HG02840 (cell line): ENCODE results near the gene STAT4.

Source experiments
- ATAC-seq: cut with Tn5 transposase; IDR thresholded peaks from one replicate; pipeline ENCODE4 v1.9.1; 2021; ENCODE audit warnings: mild to moderate bottlenecking, moderate library complexity, moderate number of reproducible peaks; ENCODE audit not compliant: unreplicated experiment, low FRiP score

Gene STAT4

GRCh38 chr2:191100216-191100615, 50.6 kb downstream of the STAT4 start:
- no peak for ATAC-seq

- no peak for ATAC-seq
Observed at GRCh38 chr2:191087311-191087710, 63.5 kb downstream of the STAT4 start.

GRCh38 chr2:191086706-191087105, 64.1 kb downstream of the STAT4 start:
- ATAC-seq, result no peak

- ATAC-seq, result no peak
Observed at GRCh38 chr2:191083540-191083939, 67.3 kb downstream of the STAT4 start.

- ATAC-seq, result no peak
Observed at GRCh38 chr2:191082321-191082720, 68.5 kb downstream of the STAT4 start.

- ATAC-seq, result no peak
Observed at GRCh38 chr2:191081411-191082155, 69.2 kb downstream of the STAT4 start.

GRCh38 chr2:191078165-191078867, 72.5 kb downstream of the STAT4 start:
- no peak for ATAC-seq

GRCh38 chr2:191070276-191070675, 80.5 kb downstream of the STAT4 start:
- no peak for ATAC-seq

GRCh38 chr2:191069606-191070005, 81.2 kb downstream of the STAT4 start:
- ATAC-seq, result no peak

GRCh38 chr2:191066919-191067233, 83.9 kb downstream of the STAT4 start:
- no peak for ATAC-seq

GRCh38 chr2:191066197-191066918, 84.4 kb downstream of the STAT4 start:
- ATAC-seq, result no peak

GRCh38 chr2:191065785-191066184, 85.0 kb downstream of the STAT4 start:
- no peak for ATAC-seq

GRCh38 chr2:191064590-191064989, 86.2 kb downstream of the STAT4 start:
- ATAC-seq, result no peak

GRCh38 chr2:191063584-191063983, 87.2 kb downstream of the STAT4 start:
- ATAC-seq, result no peak

GRCh38 chr2:191061381-191061980, 89.3 kb downstream of the STAT4 start:
- no peak for ATAC-seq

- ATAC-seq, result no peak
Observed at GRCh38 chr2:191059308-191059707, 91.5 kb downstream of the STAT4 start.

GRCh38 chr2:191056228-191056627, 94.6 kb downstream of the STAT4 start:
- ATAC-seq, result no peak

- no peak for ATAC-seq
Observed at GRCh38 chr2:191053256-191053655, 97.5 kb downstream of the STAT4 start.

GRCh38 chr2:191051825-191052778, 98.7 kb downstream of the STAT4 start:
- ATAC-seq, result no peak

GRCh38 chr2:191051177-191051576, 99.6 kb downstream of the STAT4 start:
- no peak for ATAC-seq
